ENCODE results near the gene ZNF606. TPM values are rescaled to one million over a fixed set of nuclear protein-coding genes. Genes with fewer than 3 reads are reported as not detected.
"Not testable (repeated sequence)": the region's sequence is repeated elsewhere in the genome, so short reads cannot be mapped to it uniquely, and the experiment has no call there.

Gene ZNF606
- total and polyA plus RNA-seq, 12 donors: 5.9 to 27.1 (median 15.3) TPM

DNA sequence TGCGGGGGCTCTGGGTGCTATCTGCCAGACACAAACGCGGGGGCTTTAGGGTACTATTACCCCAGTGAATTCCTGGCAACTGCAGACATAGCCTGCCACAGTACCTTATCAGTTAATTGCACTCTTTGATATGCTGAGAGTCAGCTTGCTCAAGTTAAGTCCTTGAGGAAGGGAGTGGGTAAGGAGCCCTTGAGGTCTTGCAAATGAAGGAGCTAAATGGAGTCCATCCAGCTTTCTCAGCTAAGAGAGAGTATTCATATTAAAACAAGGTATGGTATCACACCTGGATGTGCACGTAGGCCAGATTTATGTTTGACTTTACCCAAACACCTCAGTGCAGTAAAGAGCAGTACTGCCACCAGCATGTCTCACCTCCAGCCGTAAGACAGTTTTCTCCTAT, 11.5 kb upstream of the ZNF606 start:
- intact Hi-C loops (cut with DNase I): no loop called here
- TF ChIP-seq CTCF (IDR thresholded peaks at IDR 0.05) (no peak), POLR2A (IDR thresholded peaks at IDR 0.05) (no peak)
- no peaks in the 10 kb centered on the region for H3K27me3 ChIP-seq
- H3K4me1 ChIP-seq (replicated peaks in 1 of 2): no peaks in the 10 kb centered on the region
- no peak overlapping the region for H3K4me3 ChIP-seq
- peaks cover 0 to 34% (median 0%) of the 10 kb centered on the region in 3 donors for H3K9me3 ChIP-seq (replicated peaks in 1 of 3)
- H3K36me3 ChIP-seq (replicated peaks in 1 of 2): no peaks in the 10 kb centered on the region
- 42 to 45% (median 44%) methylated on average over 5 of the region's 5 CpGs for WGBS, 4 donors
- DNase-seq: no peak
- no peak overlapping the region for H3K27ac ChIP-seq

DNA sequence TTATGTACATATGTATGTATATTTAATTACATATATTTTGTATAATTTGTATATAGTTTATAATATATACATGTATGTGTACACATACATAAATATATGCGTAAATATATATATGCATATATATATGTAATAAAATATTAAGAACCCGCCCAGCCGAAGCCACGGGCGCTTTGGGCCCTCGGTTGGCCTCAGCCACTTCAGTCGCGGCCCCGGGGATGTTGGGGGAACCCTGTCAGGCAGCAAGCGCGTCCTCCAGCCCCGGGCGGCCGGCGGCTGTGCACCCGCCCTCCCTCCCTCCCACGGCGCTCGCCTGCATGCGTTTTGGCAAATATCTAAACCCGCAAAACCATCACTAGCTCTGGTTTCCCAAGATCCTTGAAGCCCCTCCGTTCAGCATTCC, 7.9 kb upstream of the ZNF606 start:
- Histone ChIP-seq H3K27ac (no peak overlapping the region), H3K9me3 (replicated peaks in 1 of 3) (peaks cover 0 to 71% (median 0%) of the 10 kb centered on the region in 3 donors), H3K4me1 (replicated peaks in 1 of 2) (no peaks in the 10 kb centered on the region), H3K4me3 (no peak overlapping the region), H3K27me3 (no peaks in the 10 kb centered on the region), H3K36me3 (replicated peaks in 1 of 2) (no peaks in the 10 kb centered on the region)
- TF ChIP-seq CTCF (IDR thresholded peaks at IDR 0.05) (no peak), POLR2A (IDR thresholded peaks at IDR 0.05) (no peak)
- WGBS, 4 donors: 67 to 83% (median 77%) methylated on average over 22 of the region's 22 CpGs
- intact Hi-C loops (cut with DNase I): no loop called here
- DNase-seq: no peak

DNA sequence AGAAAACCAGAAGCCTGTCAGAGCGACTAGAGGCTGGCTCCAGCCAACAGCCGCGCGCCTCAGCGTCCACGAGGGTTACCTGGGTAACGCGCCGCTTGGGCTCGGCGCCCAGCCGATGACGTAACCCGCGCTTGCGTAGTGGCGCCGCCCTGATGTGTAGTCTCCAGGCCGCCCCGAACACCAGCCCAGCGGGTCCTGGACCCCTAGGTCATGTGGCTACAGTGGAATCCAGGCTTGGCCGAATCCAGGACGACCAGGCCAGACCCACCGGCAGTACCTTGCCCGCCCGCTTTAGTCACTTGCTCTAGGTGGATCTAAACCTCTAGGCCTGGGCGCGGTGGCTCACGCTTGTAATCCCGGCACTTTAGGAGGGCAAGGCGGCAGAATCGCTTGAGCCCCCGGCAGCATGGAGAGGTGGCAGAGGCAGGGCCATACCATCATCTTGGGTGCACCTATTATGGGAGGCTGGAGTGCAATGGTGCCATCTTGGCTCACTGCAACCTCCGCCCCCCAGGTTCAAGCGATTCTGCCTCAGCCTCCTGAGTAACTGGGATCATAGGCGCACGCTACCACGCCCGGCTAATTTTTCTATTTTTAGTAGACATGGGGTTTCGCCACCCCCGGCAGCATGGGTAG, 7.2 kb upstream of the ZNF606 start:
- no peak for TF ChIP-seq CTCF (IDR thresholded peaks at IDR 0.05)
- no peak for TF ChIP-seq POLR2A (IDR thresholded peaks at IDR 0.05)
- Histone ChIP-seq H3K27ac (peak overlapping the region in 1 of 5 donors; percentile 39), H3K4me3 (peak overlapping the region in 1 of 4 donors; percentile 37), H3K4me1 (replicated peaks in 1 of 2) (no peaks in the 10 kb centered on the region), H3K36me3 (replicated peaks in 1 of 2) (no peaks in the 10 kb centered on the region), H3K9me3 (replicated peaks in 1 of 3) (peaks cover 0 to 76% (median 0%) of the 10 kb centered on the region in 3 donors), H3K27me3 (no peaks in the 10 kb centered on the region)
- intact Hi-C loops (cut with DNase I): no loop called here
- DNase-seq: peak; percentile 24 to 88 (median 77)
- 9 to 15% (median 15%) methylated on average over 14 to 41 of the region's 41 CpGs for WGBS, 4 donors

GRCh38 chr19:58009301-58009665, 6.7 kb upstream of the ZNF606 start:
- TF ChIP-seq POLR2A (IDR thresholded peaks at IDR 0.05): no peak
- TF ChIP-seq CTCF (IDR thresholded peaks at IDR 0.05): no peak
- 4 to 14% (median 4%) methylated on average over 6 to 21 of the region's 21 CpGs for WGBS, 4 donors
- intact Hi-C loops (cut with DNase I): no loop called here

DNA sequence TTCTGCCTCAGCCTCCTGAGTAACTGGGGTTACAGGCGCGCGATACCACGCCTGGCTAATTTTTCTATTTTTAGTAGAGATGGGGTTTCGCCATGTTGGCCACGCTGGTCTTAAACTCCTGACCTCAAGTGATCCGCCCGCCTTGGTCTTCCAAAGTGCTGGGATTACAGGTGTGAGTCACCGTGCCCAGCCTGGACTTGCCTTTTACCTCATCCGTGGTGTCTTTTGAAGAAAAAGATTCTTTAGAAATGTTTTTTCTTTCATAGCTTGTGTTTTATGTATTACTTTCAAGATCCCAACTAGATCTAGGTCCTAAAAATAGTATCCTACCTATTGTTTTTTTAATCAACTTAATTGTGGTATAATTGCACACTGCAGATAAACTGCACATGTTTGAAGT, 6.3 kb upstream of the ZNF606 start:
- H3K9me3 ChIP-seq (replicated peaks in 1 of 3): peaks cover 0 to 85% (median 0%) of the 10 kb centered on the region in 3 donors
- intact Hi-C loops (cut with DNase I): not testable (repeated sequence)

More at GRCh38 chr19:58009301-58009665, 6.7 kb upstream of the ZNF606 start:
- Histone ChIP-seq H3K36me3 (replicated peaks in 1 of 2) (no peaks in the 10 kb centered on the region), H3K4me1 (replicated peaks in 1 of 2) (no peaks in the 10 kb centered on the region), H3K27me3 (no peaks in the 10 kb centered on the region), H3K9me3 (replicated peaks in 1 of 3) (peaks cover 0 to 81% (median 0%) of the 10 kb centered on the region in 3 donors), H3K27ac (no peak overlapping the region), H3K4me3 (peak overlapping the region in 1 of 4 donors; percentile 37)
- no peak for DNase-seq

More for the DNA sequence above, 6.3 kb upstream of the ZNF606 start:
- H3K27me3 ChIP-seq; H3K4me1 ChIP-seq (replicated peaks in 1 of 2); H3K4me3 ChIP-seq; DNase-seq; H3K27ac ChIP-seq; H3K36me3 ChIP-seq (replicated peaks in 1 of 2): not testable (repeated sequence)
- WGBS, 4 donors: 29 to 47% (median 38%) methylated on average over 10 of the region's 10 CpGs
